ENCODE data around the gene RANBP6. TPM values are rescaled to one million over a fixed set of nuclear protein-coding genes. Genes with fewer than 3 reads are reported as not detected.
"Not testable (repeated sequence)": the region's sequence is repeated elsewhere in the genome, so short reads cannot be mapped to it uniquely, and the experiment has no call there.

Gene RANBP6
- total RNA-seq = 22.9 TPM
- 10 to 100 TPM; 13.1 to 20.5 (median 18.4) TPM for polyA plus RNA-seq (ENCODE audit: insufficient read depth in 1 of 8, insufficient read length in 8 of 8, low replicate concordance in 1 of 8)
- long read RNA-seq, donor 1, full-length matches to known transcripts = 4 of 4 reads
- long read RNA-seq, donor 1, partial matches to known transcripts = 0 of 4 reads
- long read RNA-seq, donor 1, other reads (novel, unspliced or antisense) = 0 of 4 reads
- long read RNA-seq, donor 2, full-length matches to known transcripts = 3 of 3 reads
- long read RNA-seq, donor 2, partial matches to known transcripts = 0 of 3 reads
- long read RNA-seq, donor 2, other reads (novel, unspliced or antisense) = 0 of 3 reads
- long read RNA-seq, donor 3, full-length matches to known transcripts = 3 of 3 reads
- long read RNA-seq, donor 3, partial matches to known transcripts = 0 of 3 reads
- long read RNA-seq, donor 3, other reads (novel, unspliced or antisense) = 0 of 3 reads
- long read RNA-seq, donor 4, full-length matches to known transcripts = 6 of 6 reads
- long read RNA-seq, donor 4, partial matches to known transcripts = 0 of 6 reads
- long read RNA-seq, donor 4, other reads (novel, unspliced or antisense) = 0 of 6 reads
- long read RNA-seq, donor 5, full-length matches to known transcripts = 33 of 33 reads
- long read RNA-seq, donor 5, partial matches to known transcripts = 0 of 33 reads
- long read RNA-seq, donor 5, other reads (novel, unspliced or antisense) = 0 of 33 reads
- long read RNA-seq, donor 6, full-length matches to known transcripts = 20 of 20 reads
- long read RNA-seq, donor 6, partial matches to known transcripts = 0 of 20 reads
- long read RNA-seq, donor 6, other reads (novel, unspliced or antisense) = 0 of 20 reads
- long read RNA-seq, donor 7, full-length matches to known transcripts = 21 of 21 reads
- long read RNA-seq, donor 7, partial matches to known transcripts = 0 of 21 reads
- long read RNA-seq, donor 7, other reads (novel, unspliced or antisense) = 0 of 21 reads
- long read RNA-seq, donor 8, full-length matches to known transcripts = 10 of 10 reads
- long read RNA-seq, donor 8, partial matches to known transcripts = 0 of 10 reads
- long read RNA-seq, donor 8, other reads (novel, unspliced or antisense) = 0 of 10 reads
- long read RNA-seq, donor 9, full-length matches to known transcripts = 15 of 15 reads
- long read RNA-seq, donor 9, partial matches to known transcripts = 0 of 15 reads
- long read RNA-seq, donor 9, other reads (novel, unspliced or antisense) = 0 of 15 reads
- long read RNA-seq, donor 10, full-length matches to known transcripts = 28 of 28 reads
- long read RNA-seq, donor 10, partial matches to known transcripts = 0 of 28 reads
- long read RNA-seq, donor 10, other reads (novel, unspliced or antisense) = 0 of 28 reads
- long read RNA-seq, donor 11, full-length matches to known transcripts = 23 of 23 reads
- long read RNA-seq, donor 11, partial matches to known transcripts = 0 of 23 reads
- long read RNA-seq, donor 11, other reads (novel, unspliced or antisense) = 0 of 23 reads

GRCh38 chr9:6015278-6016157 lies at the start of gene RANBP6:
Gene RANBP6, minus strand, starts transcription at chr9:6015624. Its CDS starts 17 bp downstream, at chr9:6015607.
- H3K27ac ChIP-seq (ENCODE audit: low read length) = peak within 1 kb of the TSS; percentile 85
- peaks cover 9% of the 10 kb centered on the region for H3K4me1 ChIP-seq (ENCODE audit: control insufficient read depth, insufficient read depth, low read length)

GRCh38 chr9:6063146-6063545 lies 47.7 kb upstream of the RANBP6 start:
- H3K4me3 ChIP-seq (ENCODE audit: low read length); H3K27me3 ChIP-seq (ENCODE audit: control insufficient read depth, insufficient read depth, low read length); H3K27ac ChIP-seq (ENCODE audit: low read length); DNase-seq; H3K36me3 ChIP-seq (ENCODE audit: control insufficient read depth, insufficient read depth, low read length); H3K4me1 ChIP-seq (ENCODE audit: control insufficient read depth, insufficient read depth, low read length); H3K9me3 ChIP-seq (replicated peaks; ENCODE audit: control insufficient read depth, low read depth, low read length): not testable (repeated sequence)
- 60% methylated on average over 1 of the region's 7 CpGs for WGBS (ENCODE audit: insufficient coverage)

More at GRCh38 chr9:6015278-6016157, at the start of gene RANBP6:
- 0% methylated on average over 16 of the region's 43 CpGs for WGBS (ENCODE audit: insufficient coverage)
- Histone ChIP-seq H3K27me3 (ENCODE audit: control insufficient read depth, insufficient read depth, low read length) (no peaks in the 10 kb centered on the region), H3K36me3 (ENCODE audit: control insufficient read depth, insufficient read depth, low read length) (peaks cover 6% of the 10 kb centered on the region), H3K9me3 (replicated peaks; ENCODE audit: control insufficient read depth, low read depth, low read length) (no peaks in the 10 kb centered on the region), H3K4me3 (ENCODE audit: low read length) (peak within 1 kb of the TSS; percentile 87)
- DNase-seq = peak; percentile 95

- no peaks in the 10 kb centered on the region for H3K36me3 ChIP-seq (ENCODE audit: control insufficient read depth, insufficient read depth, low read length)
Observed at GRCh38 chr9:6055666-6056065, 40.2 kb upstream of the RANBP6 start.

GRCh38 chr9:6055216-6055615 lies 39.8 kb upstream of the RANBP6 start:
- Histone ChIP-seq H3K27me3 (ENCODE audit: control insufficient read depth, insufficient read depth, low read length) (no peaks in the 10 kb centered on the region), H3K36me3 (ENCODE audit: control insufficient read depth, insufficient read depth, low read length) (no peaks in the 10 kb centered on the region), H3K4me1 (ENCODE audit: control insufficient read depth, insufficient read depth, low read length) (no peaks in the 10 kb centered on the region), H3K27ac (ENCODE audit: low read length) (no peak overlapping the region), H3K4me3 (ENCODE audit: low read length) (no peak overlapping the region), H3K9me3 (replicated peaks; ENCODE audit: control insufficient read depth, low read depth, low read length) (no peaks in the 10 kb centered on the region)
- WGBS (ENCODE audit: insufficient coverage) = no CpG with 5 or more reads among the region's 2 CpGs
- peak; percentile 59 for DNase-seq

More at GRCh38 chr9:6055666-6056065, 40.2 kb upstream of the RANBP6 start:
- H3K4me1 ChIP-seq (ENCODE audit: control insufficient read depth, insufficient read depth, low read length) = no peaks in the 10 kb centered on the region
- no peak overlapping the region for H3K27ac ChIP-seq (ENCODE audit: low read length)
- no peak overlapping the region for H3K4me3 ChIP-seq (ENCODE audit: low read length)
- no peaks in the 10 kb centered on the region for H3K27me3 ChIP-seq (ENCODE audit: control insufficient read depth, insufficient read depth, low read length)
- H3K9me3 ChIP-seq (replicated peaks; ENCODE audit: control insufficient read depth, low read depth, low read length) = no peaks in the 10 kb centered on the region
- no CpG with 5 or more reads among the region's 3 CpGs for WGBS (ENCODE audit: insufficient coverage)
- no peak for DNase-seq

- H3K27ac ChIP-seq (ENCODE audit: low read length) = no peak overlapping the region
- H3K4me1 ChIP-seq (ENCODE audit: control insufficient read depth, insufficient read depth, low read length) = no peaks in the 10 kb centered on the region
- no peaks in the 10 kb centered on the region for H3K9me3 ChIP-seq (replicated peaks; ENCODE audit: control insufficient read depth, low read depth, low read length)
- 7% methylated on average over 2 of the region's 3 CpGs for WGBS (ENCODE audit: insufficient coverage)
- peak; percentile 65 for DNase-seq
- no peak overlapping the region for H3K4me3 ChIP-seq (ENCODE audit: low read length)
- H3K36me3 ChIP-seq (ENCODE audit: control insufficient read depth, insufficient read depth, low read length) = no peaks in the 10 kb centered on the region
- H3K27me3 ChIP-seq (ENCODE audit: control insufficient read depth, insufficient read depth, low read length) = no peaks in the 10 kb centered on the region
Observed at GRCh38 chr9:6054280-6055099, 39.1 kb upstream of the RANBP6 start.

GRCh38 chr9:6052293-6052919 lies 37.0 kb upstream of the RANBP6 start:
- WGBS (ENCODE audit: insufficient coverage) = no CpG with 5 or more reads among the region's 2 CpGs
- Histone ChIP-seq H3K27ac (ENCODE audit: low read length) (no peak overlapping the region), H3K9me3 (replicated peaks; ENCODE audit: control insufficient read depth, low read depth, low read length) (no peaks in the 10 kb centered on the region), H3K36me3 (ENCODE audit: control insufficient read depth, insufficient read depth, low read length) (no peaks in the 10 kb centered on the region), H3K4me3 (ENCODE audit: low read length) (no peak overlapping the region), H3K27me3 (ENCODE audit: control insufficient read depth, insufficient read depth, low read length) (no peaks in the 10 kb centered on the region), H3K4me1 (ENCODE audit: control insufficient read depth, insufficient read depth, low read length) (no peaks in the 10 kb centered on the region)
- no peak for DNase-seq

- DNase-seq = no peak
- WGBS (ENCODE audit: insufficient coverage) = no CpG with 5 or more reads among the region's 2 CpGs
- H3K27me3 ChIP-seq (ENCODE audit: control insufficient read depth, insufficient read depth, low read length) = no peaks in the 10 kb centered on the region
- H3K27ac ChIP-seq (ENCODE audit: low read length) = no peak overlapping the region
- no peaks in the 10 kb centered on the region for H3K4me1 ChIP-seq (ENCODE audit: control insufficient read depth, insufficient read depth, low read length)
- no peaks in the 10 kb centered on the region for H3K9me3 ChIP-seq (replicated peaks; ENCODE audit: control insufficient read depth, low read depth, low read length)
- no peaks in the 10 kb centered on the region for H3K36me3 ChIP-seq (ENCODE audit: control insufficient read depth, insufficient read depth, low read length)
- no peak overlapping the region for H3K4me3 ChIP-seq (ENCODE audit: low read length)
Observed at GRCh38 chr9:6051511-6051950, 36.1 kb upstream of the RANBP6 start.

GRCh38 chr9:6049798-6050197 lies 34.4 kb upstream of the RANBP6 start:
- Histone ChIP-seq H3K36me3 (ENCODE audit: control insufficient read depth, insufficient read depth, low read length) (no peaks in the 10 kb centered on the region), H3K4me3 (ENCODE audit: low read length) (no peak overlapping the region), H3K4me1 (ENCODE audit: control insufficient read depth, insufficient read depth, low read length) (no peaks in the 10 kb centered on the region), H3K27ac (ENCODE audit: low read length) (no peak overlapping the region), H3K9me3 (replicated peaks; ENCODE audit: control insufficient read depth, low read depth, low read length) (no peaks in the 10 kb centered on the region), H3K27me3 (ENCODE audit: control insufficient read depth, insufficient read depth, low read length) (peaks cover 2% of the 10 kb centered on the region)
- 80% methylated on average over 1 of the region's 1 CpG for WGBS (ENCODE audit: insufficient coverage)
- no peak for DNase-seq
